ENCODE measurements around the gene SMIM1. TPM values are rescaled to one million over a fixed set of nuclear protein-coding genes. Genes with fewer than 3 reads are reported as not detected.

The SMIM1 gene
- total and polyA plus RNA-seq, 9 of the 15 experiments (the other 6 are each of a cell fraction or from before 2014, with no cell fraction given): 2.3 to 125 (median 24.3) TPM

DNA sequence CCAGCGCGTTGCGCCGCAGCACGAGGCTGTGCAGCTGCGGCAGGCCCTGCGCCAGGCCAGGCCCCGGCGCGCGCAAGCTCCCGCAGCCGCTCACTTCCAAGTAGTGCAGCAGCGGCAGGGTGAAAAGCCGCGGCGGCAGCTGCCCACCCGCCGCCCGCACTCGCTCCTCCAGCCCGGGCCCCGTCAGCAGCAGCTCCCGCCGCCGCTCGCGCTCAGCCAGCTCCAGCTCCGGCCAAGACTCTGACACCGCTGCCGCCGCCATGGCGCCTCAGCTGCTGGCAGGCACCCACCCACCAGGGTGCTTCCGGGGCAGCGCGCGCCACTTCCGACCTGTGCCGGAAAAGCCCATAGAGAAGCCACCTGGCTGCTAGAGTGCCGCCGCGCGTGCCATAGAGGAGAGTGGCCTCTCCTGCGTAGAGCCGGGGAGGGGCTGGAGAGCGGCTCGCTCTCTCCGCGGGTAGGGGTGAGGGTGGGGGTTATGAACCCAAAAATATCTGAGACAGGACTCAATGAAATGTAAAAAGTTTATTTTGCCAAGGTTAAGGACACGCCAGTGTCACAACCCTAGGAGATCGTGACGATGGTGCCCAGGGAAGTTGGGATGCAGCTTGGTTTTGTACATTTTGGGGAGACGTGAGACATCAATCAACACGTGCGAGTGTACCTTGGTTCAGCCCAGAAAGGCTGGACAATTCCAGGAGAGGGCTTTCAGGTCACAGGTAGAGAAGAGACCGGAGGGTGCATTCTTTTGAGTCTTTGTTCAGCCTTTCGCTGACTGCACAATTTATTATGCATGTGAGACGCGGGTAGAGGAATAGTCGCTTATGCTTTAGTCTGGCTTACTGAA, 23.9 kb downstream of the SMIM1 start, which contains the start of gene LRRC47 (continued):
- TF ChIP-seq, protein P1, sequence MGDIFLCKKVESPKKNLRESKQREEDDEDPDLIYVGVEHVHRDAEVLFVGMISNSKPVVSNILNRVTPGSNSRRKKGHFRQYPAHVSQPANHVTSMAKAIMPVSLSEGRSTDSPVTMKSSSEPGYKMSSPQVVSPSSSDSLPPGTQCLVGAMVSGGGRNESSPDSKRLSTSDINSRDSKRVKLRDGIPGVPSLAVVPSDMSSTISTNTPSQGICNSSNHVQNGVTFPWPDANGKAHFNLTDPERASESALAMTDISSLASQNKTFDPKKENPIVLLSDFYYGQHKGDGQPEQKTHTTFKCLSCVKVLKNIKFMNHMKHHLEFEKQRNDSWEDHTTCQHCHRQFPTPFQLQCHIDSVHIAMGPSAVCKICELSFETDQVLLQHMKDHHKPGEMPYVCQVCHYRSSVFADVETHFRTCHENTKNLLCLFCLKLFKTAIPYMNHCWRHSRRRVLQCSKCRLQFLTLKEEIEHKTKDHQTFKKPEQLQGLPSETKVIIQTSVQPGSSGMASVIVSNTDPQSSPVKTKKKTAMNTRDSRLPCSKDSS (IDR thresholded peaks at IDR 0.05; ENCODE audit: low read depth, partially characterized antibody): no peak
- TF ChIP-seq, protein P2, sequence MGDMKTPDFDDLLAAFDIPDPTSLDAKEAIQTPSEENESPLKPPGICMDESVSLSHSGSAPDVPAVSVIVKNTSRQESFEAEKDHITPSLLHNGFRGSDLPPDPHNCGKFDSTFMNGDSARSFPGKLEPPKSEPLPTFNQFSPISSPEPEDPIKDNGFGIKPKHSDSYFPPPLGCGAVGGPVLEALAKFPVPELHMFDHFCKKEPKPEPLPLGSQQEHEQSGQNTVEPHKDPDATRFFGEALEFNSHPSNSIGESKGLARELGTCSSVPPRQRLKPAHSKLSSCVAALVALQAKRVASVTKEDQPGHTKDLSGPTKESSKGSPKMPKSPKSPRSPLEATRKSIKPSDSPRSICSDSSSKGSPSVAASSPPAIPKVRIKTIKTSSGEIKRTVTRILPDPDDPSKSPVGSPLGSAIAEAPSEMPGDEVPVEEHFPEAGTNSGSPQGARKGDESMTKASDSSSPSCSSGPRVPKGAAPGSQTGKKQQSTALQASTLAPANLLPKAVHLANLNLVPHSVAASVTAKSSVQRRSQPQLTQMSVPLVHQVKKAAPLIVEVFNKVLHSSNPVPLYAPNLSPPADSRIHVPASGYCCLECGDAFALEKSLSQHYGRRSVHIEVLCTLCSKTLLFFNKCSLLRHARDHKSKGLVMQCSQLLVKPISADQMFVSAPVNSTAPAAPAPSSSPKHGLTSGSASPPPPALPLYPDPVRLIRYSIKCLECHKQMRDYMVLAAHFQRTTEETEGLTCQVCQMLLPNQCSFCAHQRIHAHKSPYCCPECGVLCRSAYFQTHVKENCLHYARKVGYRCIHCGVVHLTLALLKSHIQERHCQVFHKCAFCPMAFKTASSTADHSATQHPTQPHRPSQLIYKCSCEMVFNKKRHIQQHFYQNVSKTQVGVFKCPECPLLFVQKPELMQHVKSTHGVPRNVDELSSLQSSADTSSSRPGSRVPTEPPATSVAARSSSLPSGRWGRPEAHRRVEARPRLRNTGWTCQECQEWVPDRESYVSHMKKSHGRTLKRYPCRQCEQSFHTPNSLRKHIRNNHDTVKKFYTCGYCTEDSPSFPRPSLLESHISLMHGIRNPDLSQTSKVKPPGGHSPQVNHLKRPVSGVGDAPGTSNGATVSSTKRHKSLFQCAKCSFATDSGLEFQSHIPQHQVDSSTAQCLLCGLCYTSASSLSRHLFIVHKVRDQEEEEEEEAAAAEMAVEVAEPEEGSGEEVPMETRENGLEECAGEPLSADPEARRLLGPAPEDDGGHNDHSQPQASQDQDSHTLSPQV (IDR thresholded peaks at IDR 0.05): peak; percentile 37; the same call in 1 of the 2 replicates
- TF ChIP-seq KHSRP (IDR thresholded peaks at IDR 0.05) (no peak), MXI1 (IDR thresholded peaks at IDR 0.05; ENCODE audit: low read depth, low read length) (peak; percentile 81), SAFB (IDR thresholded peaks at IDR 0.05; ENCODE audit: borderline replicate concordance, low read depth, low read length) (no peak), ZNF133 (CRISPR knock-in tag; IDR thresholded peaks at IDR 0.05) (no peak), RUNX1 (IDR thresholded peaks at IDR 0.05; ENCODE audit: low read depth) (no peak), GTF2A2 (tag; IDR thresholded peaks at IDR 0.05) (no peak), ILK (tag; IDR thresholded peaks at IDR 0.05; ENCODE audit: borderline replicate concordance, low read depth) (no peak), SRF (CRISPR knock-in tag; IDR thresholded peaks at IDR 0.05) (peak in 1 of 2 experiments; percentile 81; a peak in 2 of 4 replicates), STAT5A (IDR thresholded peaks at IDR 0.05; ENCODE audit: borderline replicate concordance, low read length) (peak; percentile 50; the same call in 1 of the 2 replicates)
- TF ChIP-seq, protein P3, sequence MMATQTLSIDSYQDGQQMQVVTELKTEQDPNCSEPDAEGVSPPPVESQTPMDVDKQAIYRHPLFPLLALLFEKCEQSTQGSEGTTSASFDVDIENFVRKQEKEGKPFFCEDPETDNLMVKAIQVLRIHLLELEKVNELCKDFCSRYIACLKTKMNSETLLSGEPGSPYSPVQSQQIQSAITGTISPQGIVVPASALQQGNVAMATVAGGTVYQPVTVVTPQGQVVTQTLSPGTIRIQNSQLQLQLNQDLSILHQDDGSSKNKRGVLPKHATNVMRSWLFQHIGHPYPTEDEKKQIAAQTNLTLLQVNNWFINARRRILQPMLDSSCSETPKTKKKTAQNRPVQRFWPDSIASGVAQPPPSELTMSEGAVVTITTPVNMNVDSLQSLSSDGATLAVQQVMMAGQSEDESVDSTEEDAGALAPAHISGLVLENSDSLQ (IDR thresholded peaks at IDR 0.05): peak; percentile 75
- TF ChIP-seq, protein P4, sequence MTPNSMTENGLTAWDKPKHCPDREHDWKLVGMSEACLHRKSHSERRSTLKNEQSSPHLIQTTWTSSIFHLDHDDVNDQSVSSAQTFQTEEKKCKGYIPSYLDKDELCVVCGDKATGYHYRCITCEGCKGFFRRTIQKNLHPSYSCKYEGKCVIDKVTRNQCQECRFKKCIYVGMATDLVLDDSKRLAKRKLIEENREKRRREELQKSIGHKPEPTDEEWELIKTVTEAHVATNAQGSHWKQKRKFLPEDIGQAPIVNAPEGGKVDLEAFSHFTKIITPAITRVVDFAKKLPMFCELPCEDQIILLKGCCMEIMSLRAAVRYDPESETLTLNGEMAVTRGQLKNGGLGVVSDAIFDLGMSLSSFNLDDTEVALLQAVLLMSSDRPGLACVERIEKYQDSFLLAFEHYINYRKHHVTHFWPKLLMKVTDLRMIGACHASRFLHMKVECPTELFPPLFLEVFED (CRISPR knock-in tag; conservative IDR thresholded peaks at IDR 0.05): no peak
- TF ChIP-seq, protein P5, sequence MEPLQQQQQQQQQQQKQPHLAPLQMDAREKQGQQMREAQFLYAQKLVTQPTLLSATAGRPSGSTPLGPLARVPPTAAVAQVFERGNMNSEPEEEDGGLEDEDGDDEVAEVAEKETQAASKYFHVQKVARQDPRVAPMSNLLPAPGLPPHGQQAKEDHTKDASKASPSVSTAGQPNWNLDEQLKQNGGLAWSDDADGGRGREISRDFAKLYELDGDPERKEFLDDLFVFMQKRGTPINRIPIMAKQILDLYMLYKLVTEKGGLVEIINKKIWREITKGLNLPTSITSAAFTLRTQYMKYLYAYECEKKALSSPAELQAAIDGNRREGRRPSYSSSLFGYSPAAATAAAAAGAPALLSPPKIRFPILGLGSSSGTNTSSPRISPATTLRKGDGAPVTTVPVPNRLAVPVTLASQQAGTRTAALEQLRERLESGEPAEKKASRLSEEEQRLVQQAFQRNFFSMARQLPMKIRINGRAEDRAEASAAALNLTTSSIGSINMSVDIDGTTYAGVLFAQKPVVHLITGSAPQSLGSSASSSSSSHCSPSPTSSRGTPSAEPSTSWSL (CRISPR knock-in tag; IDR thresholded peaks at IDR 0.05; ENCODE audit: borderline replicate concordance): no peak
- TF ChIP-seq, protein P6, sequence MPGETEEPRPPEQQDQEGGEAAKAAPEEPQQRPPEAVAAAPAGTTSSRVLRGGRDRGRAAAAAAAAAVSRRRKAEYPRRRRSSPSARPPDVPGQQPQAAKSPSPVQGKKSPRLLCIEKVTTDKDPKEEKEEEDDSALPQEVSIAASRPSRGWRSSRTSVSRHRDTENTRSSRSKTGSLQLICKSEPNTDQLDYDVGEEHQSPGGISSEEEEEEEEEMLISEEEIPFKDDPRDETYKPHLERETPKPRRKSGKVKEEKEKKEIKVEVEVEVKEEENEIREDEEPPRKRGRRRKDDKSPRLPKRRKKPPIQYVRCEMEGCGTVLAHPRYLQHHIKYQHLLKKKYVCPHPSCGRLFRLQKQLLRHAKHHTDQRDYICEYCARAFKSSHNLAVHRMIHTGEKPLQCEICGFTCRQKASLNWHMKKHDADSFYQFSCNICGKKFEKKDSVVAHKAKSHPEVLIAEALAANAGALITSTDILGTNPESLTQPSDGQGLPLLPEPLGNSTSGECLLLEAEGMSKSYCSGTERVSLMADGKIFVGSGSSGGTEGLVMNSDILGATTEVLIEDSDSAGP (CRISPR knock-in tag; IDR thresholded peaks at IDR 0.05): no peak
